HG03095 (cell line): Measurements from ENCODE around the gene FATE1.

Experiments
- ATAC-seq: cut with Tn5 transposase; IDR thresholded peaks from one replicate; pipeline ENCODE4 v1.9.1; 2021; ENCODE audit warnings: moderate library complexity; ENCODE audit not compliant: unreplicated experiment

The FATE1 gene

GRCh38 chrX:151703487-151703886 is 12.3 kb upstream of the FATE1 start:
- no peak for ATAC-seq

- ATAC-seq: no peak
These were observed 11.7 kb upstream of the FATE1 start for GRCh38 chrX:151704041-151704663.

GRCh38 chrX:151708821-151709220 is 7.0 kb upstream of the FATE1 start:
- ATAC-seq: no peak

- ATAC-seq: no peak
These were observed 5.4 kb upstream of the FATE1 start for GRCh38 chrX:151710457-151710856.

- no peak for ATAC-seq
These were observed 4.7 kb upstream of the FATE1 start for GRCh38 chrX:151711154-151711553.

- no peak for ATAC-seq
These were observed 4.0 kb upstream of the FATE1 start for GRCh38 chrX:151711787-151712186.

GRCh38 chrX:151712253-151712652 is 3.6 kb upstream of the FATE1 start:
- no peak for ATAC-seq

- no peak for ATAC-seq
These were observed 2.0 kb upstream of the FATE1 start for GRCh38 chrX:151713849-151714248.

GRCh38 chrX:151714362-151714761 is 1.5 kb upstream of the FATE1 start:
- ATAC-seq: no peak

- ATAC-seq: no peak
These were observed 6.5 kb downstream of the FATE1 start for GRCh38 chrX:151722241-151722846.

- ATAC-seq: no peak
These were observed 7.4 kb downstream of the FATE1 start for GRCh38 chrX:151723156-151723760.

GRCh38 chrX:151724563-151725337 is 8.9 kb downstream of the FATE1 start:
- no peak for ATAC-seq

- ATAC-seq: no peak
These were observed 9.4 kb downstream of the FATE1 start for GRCh38 chrX:151725338-151725614.

GRCh38 chrX:151726751-151727150 is 10.9 kb downstream of the FATE1 start:
- no peak for ATAC-seq

- ATAC-seq: no peak
These were observed 11.5 kb downstream of the FATE1 start for GRCh38 chrX:151727346-151727745.

GRCh38 chrX:151729056-151729725 is 13.4 kb downstream of the FATE1 start:
- no peak for ATAC-seq

GRCh38 chrX:151734446-151734845 is 18.6 kb downstream of the FATE1 start, which contains the start of gene CNGA2:
CNGA2 (plus strand) TSS chrX:151734746; CDS start chrX:151738484, 3,738 bp downstream.
- no peak for ATAC-seq

GRCh38 chrX:151735219-151735618 is 19.4 kb downstream of the FATE1 start:
- no peak for ATAC-seq

GRCh38 chrX:151736685-151737084 is 20.9 kb downstream of the FATE1 start:
- no peak for ATAC-seq

GRCh38 chrX:151737494-151737893 is 21.7 kb downstream of the FATE1 start:
- ATAC-seq: no peak

GRCh38 chrX:151738751-151739150 is 22.9 kb downstream of the FATE1 start:
- no peak for ATAC-seq
